ENCODE data around the gene L1TD1.

DNA sequence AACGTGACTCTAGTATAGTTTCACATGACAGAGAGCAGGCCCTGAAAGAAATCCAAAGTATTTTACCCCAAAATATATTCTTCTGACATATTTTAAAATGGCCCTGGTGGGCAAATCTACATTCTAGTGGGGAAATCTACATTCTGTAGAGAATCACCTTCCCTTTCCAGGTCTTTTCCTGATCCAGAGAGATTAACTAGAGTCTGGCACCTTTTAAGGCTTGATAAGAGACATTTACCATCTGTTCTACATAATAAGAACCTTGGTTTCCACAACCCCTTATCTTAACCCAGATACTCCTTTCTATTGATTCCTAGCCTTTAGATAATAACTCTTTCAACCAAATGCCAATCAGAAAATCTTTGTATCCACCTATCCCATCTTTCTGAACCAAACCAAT, 17.0 kb upstream of the L1TD1 start:
- TF ChIP-seq, protein P1, sequence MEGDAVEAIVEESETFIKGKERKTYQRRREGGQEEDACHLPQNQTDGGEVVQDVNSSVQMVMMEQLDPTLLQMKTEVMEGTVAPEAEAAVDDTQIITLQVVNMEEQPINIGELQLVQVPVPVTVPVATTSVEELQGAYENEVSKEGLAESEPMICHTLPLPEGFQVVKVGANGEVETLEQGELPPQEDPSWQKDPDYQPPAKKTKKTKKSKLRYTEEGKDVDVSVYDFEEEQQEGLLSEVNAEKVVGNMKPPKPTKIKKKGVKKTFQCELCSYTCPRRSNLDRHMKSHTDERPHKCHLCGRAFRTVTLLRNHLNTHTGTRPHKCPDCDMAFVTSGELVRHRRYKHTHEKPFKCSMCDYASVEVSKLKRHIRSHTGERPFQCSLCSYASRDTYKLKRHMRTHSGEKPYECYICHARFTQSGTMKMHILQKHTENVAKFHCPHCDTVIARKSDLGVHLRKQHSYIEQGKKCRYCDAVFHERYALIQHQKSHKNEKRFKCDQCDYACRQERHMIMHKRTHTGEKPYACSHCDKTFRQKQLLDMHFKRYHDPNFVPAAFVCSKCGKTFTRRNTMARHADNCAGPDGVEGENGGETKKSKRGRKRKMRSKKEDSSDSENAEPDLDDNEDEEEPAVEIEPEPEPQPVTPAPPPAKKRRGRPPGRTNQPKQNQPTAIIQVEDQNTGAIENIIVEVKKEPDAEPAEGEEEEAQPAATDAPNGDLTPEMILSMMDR (conservative IDR thresholded peaks at IDR 0.05): no peak
- no peak for TF ChIP-seq EZH2 (IDR thresholded peaks at IDR 0.05; ENCODE audit: low read depth)

Data from PC-9 (cell line).